Natural killer cell treated with Interleukin-12 subunit alpha and Interleukin-12 subunit beta and Interleukin-15 and Interleukin-18, amount 100 ng/mL, for 72 hours (primary cell): ENCODE measurements around the gene EMX1. TPM values are rescaled to one million over a fixed set of nuclear protein-coding genes. Genes with fewer than 3 reads are reported as not detected.

ENCODE experiments used
- ATAC-seq, 2 donors: fragments of 150-1000 bp; cut with Tn5 transposase in 1 of 2; sonication (Bioruptor Pico), chemical (Tn5 transposase) in 1 of 2; 2 replicates each; pipeline ENCODE4 v1.10.0; 2021
- DNase-seq: peaks from one replicate; pipeline ENCODE4 v3.0.0; 2022; ENCODE audit warnings: low spot score
- H3K27ac Mint-ChIP-seq, 2 donors: 1 replicate in 1 of 2; 2 replicates in 1 of 2; pipeline ENCODE4 v1.8.0; 2022; ENCODE audit warnings: mixed read lengths in 2 of 2, mild to moderate bottlenecking in 1 of 2, moderate library complexity in 1 of 2
- H3K27me3 Mint-ChIP-seq, 2 donors: 1 replicate in 1 of 2; 2 replicates in 1 of 2; pipeline ENCODE4 v1.8.0; 2022; ENCODE audit warnings: mixed read lengths in 2 of 2
- H3K36me3 Mint-ChIP-seq: one replicate; pipeline ENCODE4 v1.8.0; 2022; ENCODE audit warnings: mixed read lengths
- H3K4me1 Mint-ChIP-seq, 2 donors: 1 replicate in 1 of 2; 2 replicates in 1 of 2; pipeline ENCODE4 v1.8.0; 2022; ENCODE audit warnings: low read depth in 2 of 2, mixed read lengths in 2 of 2, mild to moderate bottlenecking in 1 of 2
- H3K4me3 Mint-ChIP-seq: one replicate; pipeline ENCODE4 v1.8.0; 2022; ENCODE audit warnings: mixed read lengths
- H3K9me3 Mint-ChIP-seq: 2 replicates; pipeline ENCODE4 v1.8.0; 2022; ENCODE audit warnings: mixed read lengths
- total RNA-seq, 2 donors: library from RNA; stranded (reverse); gene quantifications; one replicate each; pipeline ENCODE4 v1.2.3, GENCODE V29; 2022

EMX1 gene
- total RNA-seq, 2 donors from 2014 or later: not detected

- H3K9me3 Mint-ChIP-seq: no peaks in the 10 kb centered on the region
- no peak overlapping the region for H3K27ac Mint-ChIP-seq
- no peaks in the 10 kb centered on the region for H3K36me3 Mint-ChIP-seq
- no peaks in the 10 kb centered on the region for H3K27me3 Mint-ChIP-seq
- H3K4me1 Mint-ChIP-seq: peaks cover 3 to 4% of the 10 kb centered on the region in 2 donors
- ATAC-seq (no peak), DNase-seq (no peak)
- no peak overlapping the region for H3K4me3 Mint-ChIP-seq
These were observed 30.9 kb downstream of the EMX1 start for GRCh38 chr2:72947952-72948830.

DNA sequence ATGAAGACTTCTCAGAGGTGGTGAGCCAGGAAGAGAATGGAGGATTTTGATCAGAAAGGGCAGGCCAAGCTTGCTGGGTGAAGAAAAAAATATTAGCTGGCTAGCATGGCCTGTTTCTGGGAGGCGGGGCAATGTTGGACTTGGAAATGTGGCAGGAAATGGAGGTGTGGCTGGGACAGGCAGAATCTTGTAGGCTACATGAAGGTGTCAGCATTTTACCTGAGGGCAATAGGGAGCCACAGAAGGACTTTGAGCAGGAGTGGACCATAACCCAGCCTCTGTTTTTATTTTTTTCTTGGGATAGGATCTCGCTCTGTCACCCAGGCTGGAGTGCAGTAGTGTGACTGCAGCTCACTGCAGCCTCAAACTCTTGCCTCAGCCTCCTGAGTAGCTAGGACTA lies 31.7 kb downstream of the EMX1 start:
- Mint-ChIP-seq H3K9me3 (no peaks in the 10 kb centered on the region), H3K27me3 (no peaks in the 10 kb centered on the region), H3K4me3 (no peak overlapping the region), H3K27ac (no peak overlapping the region), H3K36me3 (no peaks in the 10 kb centered on the region), H3K4me1 (peaks cover 12% of the 10 kb centered on the region in 2 donors)
- no peak for DNase-seq
- ATAC-seq: no peak

DNA sequence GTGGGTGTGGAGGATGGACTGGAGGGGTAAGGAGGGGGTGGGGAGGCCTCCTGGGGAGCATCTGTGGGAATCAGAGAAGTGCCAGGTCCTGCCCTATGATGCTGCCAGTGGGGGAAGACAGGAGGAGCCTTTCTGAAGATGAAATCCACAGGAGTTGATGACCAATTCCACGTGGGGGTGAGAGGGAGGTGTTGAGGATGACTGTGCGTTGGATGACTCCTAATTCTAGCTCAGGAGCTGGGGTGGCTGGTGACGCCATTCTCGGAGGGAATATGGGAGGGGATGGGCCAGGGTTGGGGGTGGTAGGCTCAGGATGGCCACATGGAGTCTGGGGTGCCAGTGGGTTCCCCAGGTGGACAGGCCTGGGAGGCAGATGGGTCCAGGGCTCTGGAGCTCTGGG lies 32.3 kb downstream of the EMX1 start:
- H3K27ac Mint-ChIP-seq: no peak overlapping the region

DNA sequence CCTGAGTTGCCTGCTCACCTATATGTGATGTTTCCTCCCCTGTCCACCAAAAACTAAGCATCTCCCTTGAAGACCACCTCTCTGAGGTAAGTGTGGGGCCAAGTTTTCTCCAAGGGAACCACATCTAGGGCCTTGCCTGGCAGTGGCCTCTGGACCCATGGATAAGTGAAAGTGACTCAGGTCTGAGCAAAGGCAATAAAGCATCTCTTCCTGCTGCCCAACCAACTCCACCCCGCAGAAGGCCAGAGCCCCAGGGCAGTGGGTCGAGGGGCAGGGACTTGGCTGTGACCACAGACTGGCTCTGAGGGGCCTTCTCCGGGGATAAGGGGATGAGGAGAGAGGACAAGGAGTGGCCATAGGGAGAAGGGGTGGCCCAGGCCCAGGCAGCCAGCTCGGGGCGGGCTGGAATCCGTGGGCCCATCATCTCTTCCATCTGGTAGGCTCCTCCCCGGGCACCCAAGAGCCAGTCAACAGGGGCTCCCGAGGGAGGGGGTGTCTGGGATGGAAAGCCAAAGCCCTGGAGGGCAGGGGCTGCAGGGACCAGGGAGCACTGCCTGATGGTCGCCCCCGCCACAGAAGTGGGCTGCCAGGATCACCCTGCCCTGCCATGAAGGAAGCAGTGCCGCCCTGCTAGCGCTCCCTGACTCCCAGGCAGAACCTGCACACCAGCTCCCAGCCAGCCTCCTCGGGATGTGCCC lies 33.4 kb downstream of the EMX1 start:
- Mint-ChIP-seq H3K4me3 (no peak overlapping the region), H3K36me3 (no peaks in the 10 kb centered on the region), H3K9me3 (no peaks in the 10 kb centered on the region), H3K27ac (no peak overlapping the region), H3K4me1 (peaks cover 18 to 24% of the 10 kb centered on the region in 2 donors), H3K27me3 (no peaks in the 10 kb centered on the region)
- DNase-seq (no peak), ATAC-seq (no peak)

More for the DNA sequence above, 32.3 kb downstream of the EMX1 start:
- H3K9me3 Mint-ChIP-seq: no peaks in the 10 kb centered on the region
- H3K4me1 Mint-ChIP-seq: peaks cover 13 to 18% of the 10 kb centered on the region in 2 donors
- H3K4me3 Mint-ChIP-seq: no peak overlapping the region
- DNase-seq (no peak), ATAC-seq (no peak)
- H3K36me3 Mint-ChIP-seq: no peaks in the 10 kb centered on the region
- H3K27me3 Mint-ChIP-seq: no peaks in the 10 kb centered on the region

- Mint-ChIP-seq H3K27ac (no peak overlapping the region), H3K4me1 (peaks cover 18 to 24% of the 10 kb centered on the region in 2 donors)
- no peak for ATAC-seq
These were observed 34.2 kb downstream of the EMX1 start for GRCh38 chr2:72951303-72952095.

GRCh38 chr2:72952110-72952823 lies 34.9 kb downstream of the EMX1 start:
- Mint-ChIP-seq H3K27me3 (no peaks in the 10 kb centered on the region), H3K27ac (no peak overlapping the region), H3K9me3 (no peaks in the 10 kb centered on the region), H3K36me3 (no peaks in the 10 kb centered on the region), H3K4me3 (no peak overlapping the region), H3K4me1 (peaks cover 23 to 31% of the 10 kb centered on the region in 2 donors)
- DNase-seq (no peak), ATAC-seq (no peak)

More at GRCh38 chr2:72951303-72952095, 34.2 kb downstream of the EMX1 start:
- Mint-ChIP-seq H3K4me3 (no peak overlapping the region), H3K9me3 (no peaks in the 10 kb centered on the region), H3K36me3 (no peaks in the 10 kb centered on the region), H3K27me3 (no peaks in the 10 kb centered on the region)
- no peak for DNase-seq

- H3K4me1 Mint-ChIP-seq: peaks cover 24 to 32% of the 10 kb centered on the region in 2 donors
- ATAC-seq: no peak
- H3K4me3 Mint-ChIP-seq: peak overlapping the region; percentile 87
These were observed 35.6 kb downstream of the EMX1 start for GRCh38 chr2:72952961-72953360.

GRCh38 chr2:72953528-72953927 lies 36.2 kb downstream of the EMX1 start:
- Mint-ChIP-seq H3K27ac (peak overlapping the region; percentile 93 to 98), H3K4me1 (peaks cover 24 to 36% of the 10 kb centered on the region in 2 donors), H3K27me3 (no peaks in the 10 kb centered on the region), H3K4me3 (peak overlapping the region; percentile 87), H3K36me3 (no peaks in the 10 kb centered on the region), H3K9me3 (no peaks in the 10 kb centered on the region)
- ATAC-seq (no peak), DNase-seq (no peak)

More at GRCh38 chr2:72952961-72953360, 35.6 kb downstream of the EMX1 start:
- H3K27ac Mint-ChIP-seq: peak overlapping the region; percentile 93 to 98
- no peaks in the 10 kb centered on the region for H3K27me3 Mint-ChIP-seq
- H3K36me3 Mint-ChIP-seq: no peaks in the 10 kb centered on the region
- no peak for DNase-seq
- no peaks in the 10 kb centered on the region for H3K9me3 Mint-ChIP-seq

GRCh38 chr2:72953976-72954375 lies 36.7 kb downstream of the EMX1 start:
- Mint-ChIP-seq H3K36me3 (no peaks in the 10 kb centered on the region), H3K4me1 (peaks cover 25 to 38% of the 10 kb centered on the region in 2 donors), H3K27me3 (no peaks in the 10 kb centered on the region), H3K4me3 (peak overlapping the region; percentile 87), H3K27ac (peak overlapping the region; percentile 93 to 98), H3K9me3 (no peaks in the 10 kb centered on the region)
- DNase-seq: peak; percentile 69
- peak; percentile 87 to 92 for ATAC-seq

GRCh38 chr2:72954376-72955227 lies 37.3 kb downstream of the EMX1 start:
- H3K36me3 Mint-ChIP-seq: no peaks in the 10 kb centered on the region
- H3K4me3 Mint-ChIP-seq: peak overlapping the region; percentile 87
- no peaks in the 10 kb centered on the region for H3K27me3 Mint-ChIP-seq
- peaks cover 31 to 43% of the 10 kb centered on the region in 2 donors for H3K4me1 Mint-ChIP-seq
- peak overlapping the region; percentile 93 to 98 for H3K27ac Mint-ChIP-seq
- H3K9me3 Mint-ChIP-seq: no peaks in the 10 kb centered on the region
- DNase-seq (no peak), ATAC-seq (peak; percentile 43 to 48)

DNA sequence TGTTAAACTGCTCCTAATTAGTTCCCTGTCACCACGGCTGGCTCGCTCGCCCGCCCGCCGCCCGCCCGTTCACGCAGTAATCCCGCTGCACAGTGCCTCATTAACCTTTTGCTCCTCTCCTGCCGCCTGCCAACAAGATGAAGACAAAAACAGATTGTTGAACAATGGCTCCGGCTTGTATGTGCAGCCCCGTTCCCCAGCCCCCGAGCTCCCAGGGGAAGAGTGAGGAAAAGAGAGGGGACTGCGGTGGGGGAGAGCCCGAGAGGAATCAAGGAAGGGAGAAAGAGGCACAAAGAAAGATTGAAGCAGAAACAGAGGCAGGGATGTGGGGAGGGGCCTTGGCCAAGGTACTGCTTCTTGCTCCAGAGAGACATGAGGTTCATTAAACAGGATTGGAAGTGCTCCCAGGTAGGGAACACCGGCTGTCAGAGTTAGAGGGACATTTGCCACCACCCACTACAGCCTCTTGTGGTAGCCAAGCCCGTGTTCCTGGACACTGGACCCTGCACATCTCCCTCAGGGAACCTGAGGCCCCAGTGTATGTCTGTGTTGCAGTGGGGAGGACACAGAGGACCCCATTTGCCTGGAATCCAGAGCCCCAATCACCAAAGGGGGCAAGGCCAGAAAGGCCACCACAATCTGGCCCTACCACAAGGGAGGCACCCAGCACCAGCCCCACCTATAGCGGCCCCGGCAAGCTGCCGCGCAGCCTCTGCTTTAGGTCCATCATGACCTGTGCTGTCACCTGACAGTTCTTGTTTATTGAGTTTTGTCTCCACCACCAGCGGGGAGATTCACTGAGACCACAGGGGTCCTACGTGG lies 38.1 kb downstream of the EMX1 start:
- no peak for DNase-seq
- Mint-ChIP-seq H3K27me3 (no peaks in the 10 kb centered on the region), H3K36me3 (no peaks in the 10 kb centered on the region), H3K4me3 (peak overlapping the region; percentile 30), H3K27ac (peak overlapping the region; percentile 93 to 98), H3K9me3 (no peaks in the 10 kb centered on the region), H3K4me1 (peaks cover 33 to 49% of the 10 kb centered on the region in 2 donors)
- no peak for ATAC-seq

- H3K27ac Mint-ChIP-seq: peak overlapping the region in 1 of 2 donors; percentile 98
- H3K4me3 Mint-ChIP-seq: no peak overlapping the region
- H3K4me1 Mint-ChIP-seq: peaks cover 38 to 54% of the 10 kb centered on the region in 2 donors
- no peaks in the 10 kb centered on the region for H3K36me3 Mint-ChIP-seq
- H3K27me3 Mint-ChIP-seq: no peaks in the 10 kb centered on the region
- DNase-seq: no peak
- no peaks in the 10 kb centered on the region for H3K9me3 Mint-ChIP-seq
- ATAC-seq: no peak
These were observed 38.7 kb downstream of the EMX1 start for GRCh38 chr2:72956050-72956395.
